HG03442 (cell line): ENCODE measurements around the gene GPS2.
A peak's percentile ranks its signal among the peaks of the same experiment; 100 is the strongest.

Source experiments
- ATAC-seq: cut with Tn5 transposase; IDR thresholded peaks from one replicate; pipeline ENCODE4 v1.9.1; 2021; ENCODE audit warnings: mild to moderate bottlenecking, moderate library complexity; ENCODE audit not compliant: unreplicated experiment

GPS2 gene, protein sequence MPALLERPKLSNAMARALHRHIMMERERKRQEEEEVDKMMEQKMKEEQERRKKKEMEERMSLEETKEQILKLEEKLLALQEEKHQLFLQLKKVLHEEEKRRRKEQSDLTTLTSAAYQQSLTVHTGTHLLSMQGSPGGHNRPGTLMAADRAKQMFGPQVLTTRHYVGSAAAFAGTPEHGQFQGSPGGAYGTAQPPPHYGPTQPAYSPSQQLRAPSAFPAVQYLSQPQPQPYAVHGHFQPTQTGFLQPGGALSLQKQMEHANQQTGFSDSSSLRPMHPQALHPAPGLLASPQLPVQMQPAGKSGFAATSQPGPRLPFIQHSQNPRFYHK

DNA sequence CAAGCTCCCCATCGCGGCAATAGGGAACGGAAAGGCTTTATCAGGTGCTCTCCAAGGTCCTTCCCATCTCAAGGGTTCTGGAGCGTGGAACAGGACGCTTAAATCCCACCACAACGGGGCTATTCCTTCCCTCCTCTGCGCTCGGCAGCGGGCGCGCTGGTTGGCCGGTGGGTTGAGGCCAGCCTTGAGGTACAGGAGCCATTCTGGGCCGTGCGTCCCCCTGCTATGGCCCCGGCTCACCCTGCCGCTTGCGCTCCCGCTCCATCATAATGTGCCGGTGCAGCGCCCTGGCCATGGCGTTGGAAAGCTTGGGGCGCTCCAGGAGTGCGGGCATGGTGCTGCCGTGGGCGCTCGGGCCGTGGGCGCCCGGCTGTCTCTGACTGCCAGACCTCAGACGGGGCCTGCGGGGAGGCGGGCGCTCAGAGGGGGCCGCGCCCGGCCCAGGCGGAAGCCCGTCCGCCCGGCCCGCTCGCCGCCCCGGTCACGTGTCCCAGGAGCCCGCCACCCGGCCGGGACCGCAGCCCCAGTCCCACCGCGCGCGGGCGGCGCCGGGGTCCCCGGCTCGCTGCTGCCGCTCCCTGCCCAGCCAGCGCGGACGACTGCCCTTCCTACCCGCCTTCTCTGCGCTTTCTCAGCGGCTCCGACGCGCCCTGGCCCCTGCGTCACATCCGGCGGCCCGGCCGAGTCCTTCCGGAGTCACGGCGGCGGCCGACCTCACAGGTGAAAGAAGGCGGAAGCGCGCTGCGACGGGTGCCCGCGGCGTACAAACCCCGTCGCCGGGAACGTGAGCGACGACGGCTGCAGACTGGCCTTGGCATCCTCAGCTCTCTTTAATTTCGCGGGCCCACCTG, at the start of gene GPS2:
Gene GPS2 (minus strand): TSS at position 642 of the 851 bp plus-strand sequence. CDS start 308 bp downstream, at position 334.
- peak; percentile 73 for ATAC-seq

DNA sequence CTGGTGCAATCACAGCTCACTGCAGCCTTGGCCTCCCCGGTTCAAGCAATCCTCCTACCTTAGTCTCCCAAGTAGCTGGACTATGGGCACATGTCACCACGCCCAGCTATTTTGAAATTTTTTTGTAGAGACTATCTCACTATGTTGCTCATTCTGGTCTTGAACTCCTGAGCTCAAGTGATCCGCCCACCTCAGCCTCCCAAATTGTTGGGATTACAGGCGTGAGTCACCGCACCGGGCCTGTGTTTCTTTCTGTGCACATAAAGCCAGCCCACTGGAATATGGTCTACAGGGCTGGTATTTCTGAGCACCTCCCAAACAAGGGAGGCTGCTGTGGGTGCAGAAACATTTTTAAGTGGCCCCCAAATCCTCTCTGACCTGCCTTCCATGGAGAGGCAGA, 48.2 kb upstream of the GPS2 start:
- no peak for ATAC-seq

DNA sequence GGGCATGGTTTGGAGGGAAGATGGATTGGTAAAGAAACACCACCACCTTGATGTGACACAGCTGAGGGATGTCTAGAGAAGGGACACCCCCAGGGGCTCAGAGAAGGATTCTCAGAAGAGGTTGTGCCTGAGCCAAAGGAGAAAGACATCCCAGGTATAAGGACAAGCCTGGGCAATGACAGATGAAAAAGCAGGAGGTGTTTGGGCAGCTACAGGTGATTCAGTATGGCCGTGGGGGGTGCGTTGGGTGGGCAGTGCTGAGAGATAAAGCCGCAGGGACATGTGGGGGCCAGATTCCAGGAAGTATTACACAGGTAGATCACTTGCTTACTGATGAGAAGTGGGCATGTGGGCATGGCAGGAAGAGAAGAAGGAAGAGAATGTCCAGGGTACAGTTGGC, 46.7 kb upstream of the GPS2 start:
- ATAC-seq = no peak

DNA sequence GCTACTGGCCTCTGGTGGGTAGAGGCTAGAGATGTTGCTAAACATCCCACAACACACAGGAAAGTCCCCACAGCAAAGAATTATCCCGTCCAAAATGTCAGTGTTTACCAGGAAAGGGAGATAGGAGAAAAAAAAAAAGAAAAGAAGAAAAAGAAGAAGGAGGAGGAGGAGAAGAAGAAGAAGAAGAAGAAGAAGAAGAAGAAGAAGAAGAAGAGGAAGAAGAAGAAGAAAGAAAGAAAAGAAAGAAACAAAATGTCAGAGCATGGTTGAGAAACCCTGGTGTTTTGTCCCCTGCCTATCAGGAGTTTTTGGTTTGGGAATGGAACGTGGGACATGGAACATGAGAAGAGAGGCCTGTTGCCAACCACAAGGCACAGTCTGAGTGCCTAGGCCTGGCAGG, 42.2 kb upstream of the GPS2 start:
- no peak for ATAC-seq

DNA sequence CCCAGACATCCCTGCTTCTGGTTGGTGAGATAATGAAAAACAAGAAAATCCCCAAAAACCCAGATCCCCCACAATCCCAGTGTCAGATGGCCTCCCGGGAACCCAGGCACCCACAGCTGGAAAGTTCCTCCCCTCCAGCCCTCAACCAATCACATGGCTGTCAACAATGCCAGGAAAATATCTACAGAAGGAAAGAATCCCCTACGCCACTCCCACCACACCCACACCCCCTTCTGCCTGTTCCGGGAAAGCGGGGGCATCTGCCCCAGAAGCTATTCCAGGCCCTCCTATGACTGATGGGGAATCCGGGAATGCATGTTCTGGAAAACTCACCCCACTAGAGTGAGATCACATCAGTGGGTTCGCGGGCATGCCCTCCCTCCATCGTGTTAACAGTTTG, 41.6 kb upstream of the GPS2 start:
- no peak for ATAC-seq

DNA sequence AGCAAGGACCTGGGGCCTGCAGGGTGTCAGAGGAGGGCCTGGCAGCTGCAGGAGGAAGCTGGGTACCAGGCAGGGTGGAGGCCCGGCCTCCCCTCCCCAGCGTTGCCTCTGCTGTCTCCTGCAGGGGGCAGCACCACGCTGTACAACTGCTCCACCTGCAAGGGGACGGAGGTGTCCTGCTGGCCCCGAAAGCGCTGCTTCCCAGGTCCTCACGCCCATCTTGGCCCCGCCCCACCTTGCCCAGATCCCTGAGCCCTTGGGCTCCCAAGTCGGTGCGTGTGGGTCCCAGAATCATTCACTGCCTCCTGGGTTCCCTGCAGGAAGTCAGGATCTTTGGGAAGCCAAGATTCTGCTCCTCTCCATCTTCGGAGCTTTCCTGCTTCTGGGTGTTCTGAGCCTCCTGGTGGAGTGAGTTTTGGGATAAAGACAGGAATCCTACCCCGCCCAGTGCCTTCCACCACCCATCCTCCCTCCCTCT, 41.0 kb upstream of the GPS2 start:
- ATAC-seq = no peak

DNA sequence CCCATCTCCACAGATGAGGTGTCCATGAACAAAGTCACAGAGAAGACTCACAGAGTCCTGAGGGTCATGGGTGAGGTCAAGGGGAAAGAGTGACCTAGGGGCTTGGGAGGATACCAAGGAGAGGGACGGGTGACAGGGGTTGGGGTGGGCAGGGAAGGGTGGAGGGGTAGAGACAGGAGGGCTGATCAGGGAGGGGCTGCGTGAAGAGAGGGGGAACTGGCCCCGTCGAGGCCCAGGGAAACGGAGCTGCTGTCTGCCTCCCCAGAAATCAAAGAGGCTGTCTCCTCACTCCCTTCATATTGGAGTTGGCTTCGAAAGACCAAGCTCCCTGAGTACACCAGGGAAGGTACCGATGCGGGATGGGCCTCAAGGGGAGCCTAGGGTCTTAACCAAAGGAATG, 40.4 kb upstream of the GPS2 start:
- no peak for ATAC-seq

DNA sequence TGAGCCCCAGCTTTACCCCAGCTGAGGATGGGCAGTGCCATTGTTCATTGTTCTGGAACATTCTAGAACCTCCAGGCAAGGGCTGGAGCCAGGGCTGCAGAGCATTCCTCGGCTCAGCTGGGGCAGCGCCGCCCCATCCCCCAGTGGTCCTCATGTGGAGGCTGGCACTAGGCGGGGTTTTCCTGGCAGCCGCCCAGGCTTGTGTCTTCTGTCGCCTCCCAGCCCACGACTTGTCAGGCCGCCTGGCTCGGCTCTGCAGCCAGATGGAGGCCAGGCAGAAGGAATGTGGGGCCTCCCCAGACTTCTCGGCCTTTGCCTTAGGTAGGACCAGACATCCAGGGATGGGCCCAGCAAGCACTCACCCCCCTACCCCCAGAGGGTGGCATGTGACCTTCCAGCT, 39.9 kb upstream of the GPS2 start, which contains the start of gene TMEM95:
Gene TMEM95 (plus strand): TSS at position 104 of the 400 bp plus-strand sequence. CDS start 49 bp downstream, at position 153.
- no peak for ATAC-seq

DNA sequence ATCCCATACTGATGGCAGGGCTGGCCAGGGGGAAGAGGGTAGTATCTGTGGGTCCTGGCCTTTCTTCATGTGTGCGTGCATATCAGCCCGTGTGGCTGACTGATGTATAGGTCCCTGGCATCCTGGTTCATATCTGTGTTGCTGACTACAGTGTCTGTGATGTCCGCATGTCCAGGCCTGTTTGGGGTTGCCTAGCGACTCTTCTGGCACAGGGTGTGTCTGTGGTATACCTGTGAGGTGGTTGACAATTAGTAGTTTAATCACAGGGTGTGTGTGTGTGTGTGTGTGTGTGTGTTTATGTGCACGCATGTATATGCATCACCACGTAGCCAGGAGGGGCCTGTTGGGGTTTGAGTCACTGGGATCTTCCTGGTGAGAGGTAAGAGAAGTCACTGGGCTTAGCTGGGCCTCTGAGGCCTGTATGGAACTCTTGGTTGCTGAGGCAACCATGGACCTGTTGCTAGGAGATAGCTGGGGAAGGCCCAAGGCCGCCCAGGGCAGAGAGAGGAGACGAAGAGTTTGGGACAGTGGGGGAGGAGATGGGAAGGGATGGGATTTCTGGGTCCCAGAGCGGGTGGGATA, 39.2 kb upstream of the GPS2 start:
- no peak for ATAC-seq

DNA sequence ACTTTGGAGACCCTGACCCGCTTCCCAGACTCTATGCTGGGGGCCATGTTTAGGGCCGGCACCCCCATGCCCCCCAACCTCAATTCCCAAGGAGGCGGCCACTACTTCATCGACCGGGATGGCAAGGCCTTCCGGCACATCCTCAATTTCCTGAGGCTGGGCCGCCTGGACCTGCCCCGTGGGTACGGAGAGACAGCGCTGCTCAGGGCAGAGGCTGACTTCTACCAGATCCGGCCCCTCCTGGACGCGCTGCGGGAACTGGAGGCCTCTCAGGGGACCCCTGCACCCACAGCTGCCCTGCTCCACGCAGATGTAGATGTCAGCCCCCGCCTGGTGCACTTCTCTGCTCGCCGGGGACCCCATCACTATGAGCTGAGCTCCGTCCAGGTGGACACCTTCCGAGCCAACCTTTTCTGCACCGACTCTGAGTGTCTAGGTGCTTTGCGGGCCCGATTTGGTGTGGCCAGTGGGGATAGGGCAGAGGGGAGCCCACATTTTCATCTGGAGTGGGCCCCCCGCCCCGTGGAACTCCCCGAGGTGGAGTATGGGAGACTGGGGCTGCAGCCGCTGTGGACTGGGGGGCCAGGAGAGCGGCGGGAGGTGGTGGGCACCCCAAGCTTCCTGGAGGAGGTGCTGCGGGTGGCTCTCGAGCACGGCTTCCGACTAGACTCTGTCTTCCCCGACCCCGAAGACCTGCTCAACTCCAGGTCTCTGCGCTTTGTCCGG, 37.9 kb upstream of the GPS2 start:
- no peak for ATAC-seq

DNA sequence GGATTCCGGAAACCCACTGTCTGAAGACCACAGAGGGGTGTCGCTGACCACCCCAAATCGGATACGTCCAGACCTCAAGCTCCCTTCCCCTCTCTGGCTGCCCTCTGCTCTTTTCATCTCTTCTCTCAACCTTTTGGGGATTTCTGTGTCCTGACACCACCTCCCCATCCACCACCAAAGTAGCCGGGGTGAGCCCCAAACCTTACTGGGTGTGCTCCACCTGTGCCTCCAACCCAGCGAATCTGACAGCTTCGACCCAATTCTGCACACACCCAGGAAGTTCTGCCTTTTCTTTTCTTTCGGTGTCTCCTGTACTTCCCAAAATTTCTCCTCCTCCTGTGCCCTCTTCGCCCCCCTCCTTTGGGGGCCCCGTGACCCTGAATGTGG, 37.3 kb upstream of the GPS2 start:
- ATAC-seq = no peak

DNA sequence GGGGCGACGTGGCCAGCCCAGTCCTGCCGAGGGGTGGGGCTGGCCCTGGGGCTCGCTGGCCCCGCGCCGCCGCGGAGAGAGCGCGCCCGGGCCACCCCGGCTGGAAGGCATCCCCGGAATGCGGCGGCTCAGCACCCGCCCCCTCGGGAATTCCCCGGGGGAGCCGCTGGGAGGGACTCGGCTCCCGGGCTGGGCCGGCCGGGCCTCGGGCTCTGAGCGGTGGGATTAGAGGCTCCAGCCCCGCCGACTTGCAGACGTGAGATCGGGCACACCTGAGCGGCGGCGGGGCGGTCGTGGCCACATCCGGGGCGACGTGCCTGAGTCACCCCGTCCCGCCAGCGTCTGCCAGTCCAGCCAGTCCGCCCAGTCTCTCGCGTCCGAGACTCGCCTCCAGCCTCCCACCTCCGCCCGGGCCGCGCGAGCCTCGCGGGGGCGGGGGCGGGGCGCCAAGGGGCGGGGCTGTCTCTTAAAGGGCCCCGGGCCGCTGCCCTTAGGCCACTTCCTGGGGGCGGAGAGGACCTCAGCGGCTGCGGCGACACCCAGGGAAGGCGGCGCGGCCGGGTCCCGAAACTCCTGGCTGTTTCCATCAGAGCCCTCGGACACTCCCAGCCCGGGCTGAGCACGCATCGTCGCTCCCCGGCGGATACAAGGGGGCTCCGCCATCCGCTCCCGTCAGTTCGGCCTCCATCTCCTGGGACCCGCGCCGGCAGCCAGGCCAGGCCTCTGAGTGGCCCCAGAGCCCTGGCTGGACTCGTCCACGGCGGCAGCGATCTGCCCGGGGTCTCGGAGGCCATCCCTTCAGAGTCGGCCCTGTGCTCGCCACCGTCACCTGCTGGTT, 36.7 kb upstream of the GPS2 start, which contains the start of gene KCTD11:
Gene KCTD11 (plus strand): TSS at position 498 of the 838 bp plus-strand sequence.
- peak; percentile 52 for ATAC-seq

DNA sequence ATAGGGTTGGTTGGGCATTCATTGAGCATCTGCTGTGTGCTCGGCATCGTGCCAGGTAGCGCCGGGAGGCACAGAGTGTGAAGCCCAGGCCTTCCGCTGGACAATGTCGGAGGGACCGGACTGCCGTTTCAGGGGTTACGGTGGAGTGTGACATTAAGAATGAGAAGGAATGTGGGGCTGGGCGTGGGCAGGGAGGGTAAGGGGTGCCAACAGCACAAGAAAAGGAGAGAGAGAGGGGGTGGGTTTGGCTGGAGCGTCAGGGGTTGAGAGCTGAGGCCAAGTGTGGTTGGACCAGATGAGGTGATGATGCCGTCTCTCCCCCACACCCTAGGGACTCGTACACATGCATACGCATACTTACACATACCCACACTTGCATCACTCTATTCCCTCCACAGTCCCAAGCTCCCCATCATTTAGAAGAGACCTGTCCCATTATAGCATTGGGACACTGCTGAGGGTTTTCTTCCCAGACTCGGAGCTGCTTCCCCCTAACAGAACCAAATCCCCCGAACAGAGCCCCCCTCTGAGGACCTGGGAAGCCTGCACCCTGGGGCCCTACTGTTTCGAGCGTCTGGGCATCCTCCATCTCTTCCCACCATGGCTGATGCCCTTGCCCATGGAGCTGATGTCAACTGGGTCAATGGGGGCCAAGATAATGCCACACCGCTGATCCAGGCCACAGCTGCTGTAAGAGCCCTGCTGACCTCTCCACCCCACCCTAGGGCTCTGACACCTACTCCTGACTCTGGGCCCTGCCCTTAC, 33.5 kb upstream of the GPS2 start:
- ATAC-seq = no peak

DNA sequence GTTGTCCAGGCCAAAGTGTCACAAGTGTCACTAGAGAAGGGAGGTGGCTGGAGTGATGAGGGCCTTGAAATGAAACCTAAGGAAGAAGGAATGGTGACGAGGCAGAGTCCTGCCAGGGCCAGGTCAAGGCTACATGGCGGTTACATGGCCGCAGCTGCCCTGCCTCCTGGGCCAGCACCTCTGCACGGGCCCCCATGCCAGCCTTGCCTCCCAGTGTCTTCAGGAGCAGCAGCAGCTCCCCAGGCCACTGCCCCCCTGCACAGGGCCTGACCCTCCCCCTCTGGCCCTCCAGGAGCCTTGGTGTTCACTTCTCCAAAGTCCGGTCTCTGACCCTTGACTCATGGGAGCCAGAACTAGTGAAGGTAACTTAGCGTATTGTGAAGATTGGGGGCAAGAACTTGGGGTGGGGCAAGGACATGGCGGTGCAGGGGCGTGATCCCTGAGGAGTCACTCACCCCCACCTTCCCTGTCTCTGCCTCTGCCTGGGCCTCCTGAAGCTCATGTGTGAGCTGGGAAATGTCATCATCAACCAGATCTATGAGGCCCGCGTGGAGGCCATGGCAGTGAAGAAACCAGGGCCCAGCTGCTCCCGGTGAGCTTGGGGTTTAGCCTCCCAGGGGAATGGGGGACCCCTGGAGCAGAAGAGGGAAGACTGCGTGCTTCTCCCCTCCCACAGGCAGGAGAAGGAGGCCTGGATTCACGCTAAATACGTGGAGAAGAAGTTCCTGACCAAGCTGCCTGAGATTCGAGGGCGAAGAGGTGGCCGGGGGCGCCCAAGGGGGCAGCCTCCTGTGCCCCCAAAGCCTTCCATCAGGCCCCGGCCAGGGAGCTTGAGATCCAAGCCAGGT, 32.7 kb upstream of the GPS2 start:
- ATAC-seq = no peak

DNA sequence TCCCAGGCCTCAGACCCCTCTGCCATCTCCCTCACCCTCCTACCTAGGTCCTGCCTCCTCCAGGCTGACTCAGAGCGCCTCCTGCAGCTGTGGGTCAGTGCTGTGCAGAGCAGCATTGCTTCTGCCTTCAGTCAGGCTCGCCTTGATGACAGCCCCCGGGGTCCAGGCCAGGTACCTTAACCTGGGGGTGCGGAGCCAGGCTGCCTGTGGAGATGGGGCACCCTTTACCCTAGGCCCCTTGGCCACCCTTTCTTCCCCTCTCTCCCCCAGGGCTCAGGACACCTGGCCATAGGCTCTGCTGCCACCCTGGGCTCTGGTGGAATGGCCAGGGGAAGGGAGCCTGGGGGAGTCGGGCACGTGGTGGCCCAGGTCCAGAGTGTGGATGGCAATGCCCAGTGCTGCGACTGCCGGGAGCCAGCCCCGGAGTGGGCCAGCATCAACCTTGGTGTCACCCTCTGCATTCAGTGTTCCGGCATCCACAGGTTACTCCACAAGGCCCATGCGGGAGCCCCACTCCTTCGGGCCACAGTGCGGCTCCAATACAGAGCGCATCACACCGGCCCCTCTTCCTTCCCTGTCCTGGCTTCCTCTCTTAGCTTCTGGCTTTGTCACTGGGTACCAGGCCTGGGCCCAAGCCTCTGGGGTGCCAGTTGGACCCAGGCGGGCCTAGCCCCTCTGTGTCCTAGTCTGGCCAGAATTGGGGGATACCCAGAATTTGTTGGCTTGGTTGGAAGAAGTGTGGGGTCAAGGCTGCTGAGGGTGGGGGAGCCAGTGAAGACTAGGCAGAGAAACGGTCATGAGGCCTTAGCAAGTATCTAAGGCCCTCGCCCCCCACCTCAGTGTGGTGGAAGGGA, 31.8 kb upstream of the GPS2 start:
- no peak for ATAC-seq

DNA sequence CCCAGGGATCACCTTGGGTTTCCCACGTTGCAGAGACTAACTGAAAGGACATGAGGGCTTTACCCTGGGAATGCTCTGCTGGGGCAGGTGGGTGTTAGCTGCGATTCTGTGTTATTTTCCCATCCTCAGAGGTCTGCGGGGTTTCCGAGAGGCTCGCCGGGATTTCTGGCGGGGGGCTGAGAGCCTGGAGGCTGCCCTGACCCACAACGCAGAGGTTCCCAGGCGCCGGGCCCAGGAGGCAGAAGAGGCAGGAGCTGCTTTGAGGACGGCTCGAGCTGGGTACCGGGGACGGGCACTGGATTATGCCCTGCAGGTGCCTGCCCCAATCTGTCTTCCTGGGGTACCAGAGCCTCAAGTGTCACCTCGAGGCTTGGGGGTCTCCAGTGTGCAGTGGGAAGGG, 28.1 kb upstream of the GPS2 start:
- no peak for ATAC-seq

DNA sequence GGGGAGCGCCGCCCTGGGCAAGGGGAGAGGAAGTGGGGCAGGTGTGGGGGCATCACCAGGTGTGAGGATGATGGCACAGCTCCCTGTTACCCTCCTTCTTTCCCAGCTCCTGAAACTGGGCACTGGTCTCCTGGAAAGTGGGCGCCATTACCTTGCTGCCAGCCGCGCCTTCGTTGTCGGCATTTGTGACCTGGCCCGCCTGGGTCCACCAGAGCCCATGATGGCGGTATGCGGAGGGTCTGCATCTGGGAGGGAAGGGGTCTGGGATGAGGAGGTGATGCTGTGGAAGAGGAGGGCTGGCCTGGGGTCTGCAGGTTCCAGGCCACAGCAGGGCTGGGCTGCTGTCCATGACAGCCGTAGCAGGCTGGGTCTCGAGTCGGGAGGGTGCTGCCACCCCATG, 26.7 kb upstream of the GPS2 start:
- no peak for ATAC-seq
